Breast epithelium (tissue), 4 donors: Measurements from ENCODE around the gene RBM17. TPM values are rescaled to one million over a fixed set of nuclear protein-coding genes. Genes with fewer than 3 reads are reported as not detected.

Experiments used
- DNase-seq, 2 donors: peaks; one replicate each; pipeline ENCODE4 v3.0.0-alpha.2; 2019; ENCODE audit warnings: low spot score in 2 of 2
- H3K27ac ChIP-seq, 2 donors: fragments of 200-600 bp; sonication (generic) in 1 of 2; one replicate each; pipeline ENCODE4 v1.5.1; 2016 to 2019; ENCODE audit warnings: mild to moderate bottlenecking in 1 of 2
- H3K27me3 ChIP-seq, 2 donors: fragments of 200-600 bp; sonication (generic) in 1 of 2; one replicate each; pipeline versions ENCODE4 v1.5.1 to v1.6.0; 2017 to 2019; ENCODE audit warnings: control low read depth in 1 of 2, mild to moderate bottlenecking in 1 of 2
- H3K36me3 ChIP-seq: fragments of 200-600 bp; one replicate; pipeline ENCODE4 v1.5.1; 2019
- H3K4me1 ChIP-seq, 2 donors: fragments of 200-600 bp; sonication (generic); one replicate each; pipeline ENCODE4 v1.5.1; 2016 to 2019; ENCODE audit warnings: control low read depth in 1 of 2
- H3K4me3 ChIP-seq, 3 donors: fragments of 200-600 bp; sonication (generic); 1 replicate in 2 of 3; 2 replicates in 1 of 3; pipeline ENCODE4 v1.5.1; 2016 to 2019; ENCODE audit warnings: mild to moderate bottlenecking in 3 of 3, moderate library complexity in 2 of 3
- H3K9me3 ChIP-seq, 2 donors: fragments of 200-600 bp; sonication (generic) in 1 of 2; one replicate each; pipeline ENCODE4 v1.5.1; 2016 to 2019; ENCODE audit warnings: control low read depth in 1 of 2
- POLR2A ChIP-seq: fragments of 450-650 bp; IDR thresholded peaks from one replicate; pipeline ENCODE4 v1.6.1; 2016; ENCODE audit warnings: antibody characterized with exemption, mild to moderate bottlenecking, moderate library complexity
- POLR2AphosphoS5 ChIP-seq, 3 donors: sonication (generic); formaldehyde crosslinking; IDR thresholded peaks; one replicate each; pipeline ENCODE4 v1.6.1; 2017; ENCODE audit warnings: antibody characterized with exemption in 3 of 3
- intact Hi-C: fragments of 100-400 bp; cut with DNase I; formaldehyde crosslinking; loops from one replicate; pipeline ENCODE4 v1.15.1; 2023; ENCODE audit warnings: low total_unique reads
- total RNA-seq, 3 donors: library from RNA; depleted of rRNA; stranded (reverse); fragments of >200 nt; gene quantifications; one replicate each; pipeline ENCODE4 v1.1.0, GENCODE V29; 2016
- TF ChIP-seq, protein P1 (sequence below), 3 donors: fragments of 450-650 bp; IDR thresholded peaks; one replicate each; pipeline ENCODE4 v1.5.1; 2016 to 2017; ENCODE audit warnings: antibody characterized with exemption in 3 of 3, mild to moderate bottlenecking in 3 of 3, moderate library complexity in 3 of 3

The RBM17 gene
- total RNA-seq, 3 donors from 2014 or later, result 62.4 to 72.4 (median 68.2) TPM

DNA sequence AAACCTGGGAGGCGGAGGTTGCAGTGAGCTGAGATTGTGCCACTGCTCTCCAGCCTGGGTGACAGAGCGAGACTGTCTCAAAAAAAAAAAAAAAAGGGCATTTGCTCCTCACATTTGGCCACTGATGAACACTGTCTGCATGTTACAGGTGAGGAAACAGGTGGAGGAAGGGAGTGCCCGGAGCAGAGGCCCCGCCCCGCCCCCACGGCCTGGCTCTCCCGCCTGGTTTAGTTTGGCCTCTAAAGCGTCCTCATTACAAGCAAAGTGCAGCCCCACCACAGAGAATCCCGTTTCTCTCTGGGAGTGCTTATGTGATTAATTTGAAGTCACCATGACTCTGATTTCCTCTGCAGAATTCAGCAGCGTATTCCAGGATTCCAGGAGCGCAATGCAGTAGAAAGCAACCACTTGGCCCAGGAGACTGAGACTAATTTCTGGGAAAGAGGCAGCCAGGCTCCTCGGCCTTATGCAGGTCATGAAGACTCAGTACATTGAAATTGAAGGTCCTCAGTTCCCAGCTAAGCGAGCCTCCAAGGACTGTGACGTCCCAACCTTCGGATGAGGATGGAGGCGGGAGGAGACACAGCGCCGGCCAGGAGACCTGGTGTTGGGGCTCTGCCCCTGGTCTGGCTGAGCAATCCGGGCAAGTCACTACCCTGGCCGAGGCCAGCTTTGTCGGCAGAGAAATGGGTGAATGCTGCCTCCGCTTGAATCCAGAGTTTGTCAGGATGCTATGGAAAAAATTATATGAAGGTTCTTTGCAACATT, 44.7 kb downstream of the RBM17 start:
- Histone ChIP-seq H3K4me1 (no peaks in the 10 kb centered on the region), H3K27ac (no peak overlapping the region), H3K27me3 (no peaks in the 10 kb centered on the region), H3K9me3 (no peaks in the 10 kb centered on the region), H3K36me3 (no peaks in the 10 kb centered on the region), H3K4me3 (no peak overlapping the region)
- DNase-seq, result no peak
- intact Hi-C loops, result no loop called here
- TF ChIP-seq, protein P1, sequence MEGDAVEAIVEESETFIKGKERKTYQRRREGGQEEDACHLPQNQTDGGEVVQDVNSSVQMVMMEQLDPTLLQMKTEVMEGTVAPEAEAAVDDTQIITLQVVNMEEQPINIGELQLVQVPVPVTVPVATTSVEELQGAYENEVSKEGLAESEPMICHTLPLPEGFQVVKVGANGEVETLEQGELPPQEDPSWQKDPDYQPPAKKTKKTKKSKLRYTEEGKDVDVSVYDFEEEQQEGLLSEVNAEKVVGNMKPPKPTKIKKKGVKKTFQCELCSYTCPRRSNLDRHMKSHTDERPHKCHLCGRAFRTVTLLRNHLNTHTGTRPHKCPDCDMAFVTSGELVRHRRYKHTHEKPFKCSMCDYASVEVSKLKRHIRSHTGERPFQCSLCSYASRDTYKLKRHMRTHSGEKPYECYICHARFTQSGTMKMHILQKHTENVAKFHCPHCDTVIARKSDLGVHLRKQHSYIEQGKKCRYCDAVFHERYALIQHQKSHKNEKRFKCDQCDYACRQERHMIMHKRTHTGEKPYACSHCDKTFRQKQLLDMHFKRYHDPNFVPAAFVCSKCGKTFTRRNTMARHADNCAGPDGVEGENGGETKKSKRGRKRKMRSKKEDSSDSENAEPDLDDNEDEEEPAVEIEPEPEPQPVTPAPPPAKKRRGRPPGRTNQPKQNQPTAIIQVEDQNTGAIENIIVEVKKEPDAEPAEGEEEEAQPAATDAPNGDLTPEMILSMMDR (IDR thresholded peaks at IDR 0.05), result no peak
- TF ChIP-seq POLR2AphosphoS5 (IDR thresholded peaks at IDR 0.05), result no peak
- no peak for TF ChIP-seq POLR2A

DNA sequence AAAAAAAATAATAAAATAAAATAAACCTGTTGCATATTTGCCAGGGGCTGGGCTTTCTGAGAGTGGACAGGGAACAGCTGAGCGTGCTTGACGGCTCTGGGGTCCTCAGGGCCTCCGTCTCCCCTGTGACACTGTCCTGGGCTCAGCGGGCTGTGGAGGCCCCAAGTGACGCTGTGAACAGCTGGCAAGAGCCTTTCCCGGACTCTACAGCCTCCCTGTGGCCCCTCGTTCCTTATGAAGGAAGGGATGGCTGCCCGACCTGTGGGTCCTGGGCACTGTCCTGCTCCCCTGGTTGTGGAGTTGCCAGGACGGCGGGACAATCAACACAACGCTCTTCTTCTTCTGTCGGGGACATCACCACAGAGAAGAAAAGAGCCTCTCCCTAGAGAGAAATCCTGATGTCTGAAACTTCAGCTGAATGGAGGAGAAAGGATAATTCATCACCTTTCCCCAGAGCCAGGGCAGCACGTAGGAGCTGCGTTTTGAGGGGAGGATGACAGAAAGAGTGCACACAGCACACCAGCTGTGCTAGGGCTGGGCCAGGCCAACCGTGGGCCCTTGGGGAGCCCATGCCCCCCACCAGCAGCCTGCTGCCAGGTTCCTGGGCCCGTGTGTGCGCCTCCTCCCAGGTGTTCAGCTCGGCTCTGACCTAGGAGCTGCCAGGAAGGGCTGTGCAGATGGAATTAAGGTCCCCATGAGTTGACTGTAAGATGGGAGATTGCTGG, 45.4 kb downstream of the RBM17 start:
- no peak overlapping the region for H3K4me3 ChIP-seq
- no peaks in the 10 kb centered on the region for H3K9me3 ChIP-seq
- intact Hi-C loops, result no loop called here
- no peaks in the 10 kb centered on the region for H3K4me1 ChIP-seq
- no peak for TF ChIP-seq POLR2AphosphoS5 (IDR thresholded peaks at IDR 0.05)
- TF ChIP-seq, protein P1 (IDR thresholded peaks at IDR 0.05), result no peak
- no peak for TF ChIP-seq POLR2A
- no peaks in the 10 kb centered on the region for H3K36me3 ChIP-seq
- DNase-seq, result no peak
- H3K27me3 ChIP-seq, result no peaks in the 10 kb centered on the region
- no peak overlapping the region for H3K27ac ChIP-seq

DNA sequence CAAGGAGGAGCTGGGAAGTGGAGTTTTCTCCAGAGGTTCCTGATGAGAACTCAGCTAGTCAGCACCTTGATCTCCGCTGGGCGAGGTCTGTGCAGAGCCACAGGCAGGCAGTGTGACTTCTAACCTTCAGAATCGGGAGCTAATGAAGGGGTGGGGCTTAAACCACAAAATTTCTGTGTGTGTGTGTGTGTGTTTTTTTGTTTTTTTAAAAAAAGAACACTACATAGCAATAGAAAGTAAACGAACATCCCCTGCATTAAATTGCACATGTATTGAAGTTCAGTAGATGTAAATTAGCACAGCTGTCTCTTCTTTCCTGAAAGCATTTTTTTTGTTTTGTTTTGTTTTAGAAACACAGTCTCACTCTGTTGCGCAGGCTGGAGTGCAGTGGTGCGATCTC, 46.2 kb downstream of the RBM17 start:
- no peak for DNase-seq
- Histone ChIP-seq H3K27me3 (no peaks in the 10 kb centered on the region), H3K36me3 (no peaks in the 10 kb centered on the region), H3K27ac (no peak overlapping the region), H3K4me1 (no peaks in the 10 kb centered on the region), H3K4me3 (no peak overlapping the region), H3K9me3 (no peaks in the 10 kb centered on the region)
- TF ChIP-seq, protein P1 (IDR thresholded peaks at IDR 0.05), result no peak
- TF ChIP-seq POLR2AphosphoS5 (IDR thresholded peaks at IDR 0.05), result no peak
- TF ChIP-seq POLR2A, result no peak
- intact Hi-C loops, result no loop called here

- TF ChIP-seq POLR2A (no peak), POLR2AphosphoS5 (IDR thresholded peaks at IDR 0.05) (no peak)
- TF ChIP-seq, protein P1 (IDR thresholded peaks at IDR 0.05), result no peak
- H3K27me3 ChIP-seq, result no peaks in the 10 kb centered on the region
- DNase-seq, result no peak
- no peaks in the 10 kb centered on the region for H3K4me1 ChIP-seq
- H3K36me3 ChIP-seq, result no peaks in the 10 kb centered on the region
- H3K9me3 ChIP-seq, result no peaks in the 10 kb centered on the region
- no peak overlapping the region for H3K27ac ChIP-seq
- H3K4me3 ChIP-seq, result no peak overlapping the region
- intact Hi-C loops, result no loop called here
These were observed 46.8 kb downstream of the RBM17 start for GRCh38 chr10:6135589-6136168.
